HepG2 (cell line): ENCODE measurements around the gene FAM169A. TPM values are rescaled to one million over a fixed set of nuclear protein-coding genes. Genes with fewer than 3 reads are reported as not detected.
A peak's percentile ranks its signal among the peaks of the same experiment; 100 is the strongest.

Source experiments
- CAMTA2 ChIP-seq: sonication (generic); formaldehyde crosslinking; IDR thresholded peaks from 2 replicates; pipeline ENCODE4 v1.4.0; 2020; ENCODE audit warnings: mild to moderate bottlenecking, missing genetic modification reagents, borderline replicate concordance
- DPF2 ChIP-seq: sonication (generic); formaldehyde crosslinking; IDR thresholded peaks from 2 replicates; pipeline ENCODE4 v1.4.0; 2020; ENCODE audit warnings: mild to moderate bottlenecking, low read depth, missing genetic modification reagents, borderline replicate concordance
- IRF9 ChIP-seq: sonication (generic); formaldehyde crosslinking; IDR thresholded peaks from 2 replicates; pipeline ENCODE4 v1.8.0; 2022; ENCODE audit warnings: missing genetic modification reagents, mild to moderate bottlenecking, borderline replicate concordance
- KDM5A ChIP-seq: fragments of 200-600 bp; sonication (generic); IDR thresholded peaks from 2 replicates; pipeline ENCODE4 v1.7.0; 2018; ENCODE audit warnings: antibody characterized with exemption, mild to moderate bottlenecking, low read length, borderline replicate concordance
- KLF13 ChIP-seq: sonication (generic); formaldehyde crosslinking; IDR thresholded peaks from 2 replicates; pipeline ENCODE4 v1.4.0; 2020; ENCODE audit warnings: mild to moderate bottlenecking, missing genetic modification reagents
- LBX2 ChIP-seq: sonication (generic); formaldehyde crosslinking; IDR thresholded peaks from 2 replicates; pipeline ENCODE4 v1.5.0; 2020; ENCODE audit warnings: missing genetic modification reagents, mild to moderate bottlenecking, borderline replicate concordance
- NAIF1 ChIP-seq: sonication (generic); formaldehyde crosslinking; IDR thresholded peaks from 2 replicates; pipeline ENCODE4 v1.5.0; 2020; ENCODE audit warnings: mild to moderate bottlenecking, missing genetic modification reagents, borderline replicate concordance
- NCOA1 ChIP-seq: sonication (generic); formaldehyde crosslinking; IDR thresholded peaks from 2 replicates; pipeline ENCODE4 v1.9.0; 2021; ENCODE audit warnings: missing genetic modification reagents
- NR0B2 ChIP-seq: sonication (generic); formaldehyde crosslinking; IDR thresholded peaks from 2 replicates; pipeline ENCODE4 v1.4.0; 2020; ENCODE audit warnings: mild to moderate bottlenecking, missing genetic modification reagents
- NR2F2 ChIP-seq: IDR thresholded peaks from 2 replicates; pipeline ENCODE4 v1.6.1; 2012; ENCODE audit warnings: low read depth, inconsistent platforms, borderline replicate concordance
- PAWR ChIP-seq: sonication (generic); formaldehyde crosslinking; IDR thresholded peaks from 2 replicates; pipeline ENCODE4 v1.4.0; 2020; ENCODE audit warnings: missing genetic modification reagents, mild to moderate bottlenecking, borderline replicate concordance
- REXO4 ChIP-seq: sonication (generic); formaldehyde crosslinking; IDR thresholded peaks from 2 replicates; pipeline ENCODE4 v1.8.0; 2022; ENCODE audit warnings: missing genetic modification reagents, mild to moderate bottlenecking, borderline replicate concordance
- RFX5 ChIP-seq: IDR thresholded peaks from 2 replicates; pipeline ENCODE4 v1.6.1; 2011; ENCODE audit warnings: low read depth, low read length, improper control_type of control experiment
- SIN3B ChIP-seq: fragments of 150-350 bp; IDR thresholded peaks from 2 replicates; pipeline ENCODE4 v1.6.1; 2014; ENCODE audit warnings: low read length
- SKI ChIP-seq: fragments of 450-650 bp; IDR thresholded peaks from one replicate; pipeline ENCODE4 v1.6.1; 2018; ENCODE audit warnings: mild to moderate bottlenecking; ENCODE audit not compliant: partially characterized antibody
- THYN1 ChIP-seq: sonication (generic); formaldehyde crosslinking; IDR thresholded peaks from 2 replicates; pipeline ENCODE4 v1.8.1; 2023; ENCODE audit warnings: low read depth, mild to moderate bottlenecking, moderate library complexity, missing genetic modification reagents, borderline replicate concordance
- ZFAT ChIP-seq: sonication (generic); formaldehyde crosslinking; conservative IDR thresholded peaks from 2 replicates; pipeline ENCODE4 v1.8.1; 2023; ENCODE audit warnings: missing genetic modification reagents, inconsistent platforms
- ZNF292 ChIP-seq: sonication (generic); formaldehyde crosslinking; IDR thresholded peaks from 2 replicates; pipeline ENCODE4 v1.8.1; 2022; ENCODE audit warnings: mild to moderate bottlenecking, low read depth, missing genetic modification reagents, borderline replicate concordance
- ZNF34 ChIP-seq: sonication (generic); formaldehyde crosslinking; IDR thresholded peaks from 2 replicates; pipeline ENCODE4 v1.4.0; 2020; ENCODE audit warnings: mild to moderate bottlenecking, missing genetic modification reagents, borderline replicate concordance
- ZNF446 ChIP-seq: sonication (generic); formaldehyde crosslinking; IDR thresholded peaks from 2 replicates; pipeline ENCODE4 v1.5.0; 2020; ENCODE audit warnings: mild to moderate bottlenecking, missing genetic modification reagents
- ZNF549 ChIP-seq: sonication (generic); formaldehyde crosslinking; IDR thresholded peaks from 2 replicates; pipeline ENCODE4 v1.5.0; 2020; ENCODE audit warnings: missing genetic modification reagents
- ZNF761 ChIP-seq: sonication (generic); formaldehyde crosslinking; conservative IDR thresholded peaks from 2 replicates; pipeline ENCODE4 v1.4.0; 2020; ENCODE audit warnings: mild to moderate bottlenecking, missing genetic modification reagents
- ZNF766 ChIP-seq: sonication (generic); formaldehyde crosslinking; IDR thresholded peaks from 2 replicates; pipeline ENCODE4 v1.5.0; 2020; ENCODE audit warnings: missing genetic modification reagents, borderline replicate concordance
- ZNF772 ChIP-seq: sonication (generic); formaldehyde crosslinking; IDR thresholded peaks from 2 replicates; pipeline ENCODE4 v1.5.0; 2020; ENCODE audit warnings: mild to moderate bottlenecking, missing genetic modification reagents
- ZNF775 ChIP-seq: sonication (generic); formaldehyde crosslinking; IDR thresholded peaks from 2 replicates; pipeline ENCODE4 v1.4.0; 2020; ENCODE audit warnings: missing genetic modification reagents, mild to moderate bottlenecking, moderate library complexity, borderline replicate concordance
- ZNF776 ChIP-seq: sonication (generic); formaldehyde crosslinking; IDR thresholded peaks from 2 replicates; pipeline ENCODE4 v1.4.0; 2020; ENCODE audit warnings: mild to moderate bottlenecking, missing genetic modification reagents
- ZNF781 ChIP-seq: sonication (generic); formaldehyde crosslinking; IDR thresholded peaks from 2 replicates; pipeline ENCODE4 v1.5.1; 2020; ENCODE audit warnings: borderline replicate concordance, mild to moderate bottlenecking, missing genetic modification reagents; ENCODE audit errors: not compliant biosample characterization
- polyA plus RNA-seq, 8 experiments: library from polyadenylated mRNA; depleted of rRNA in 3 of 8; stranded (reverse) in 7 of 8; unstranded in 1 of 8; fragments of >200 nt; fragmentation: Illumina TruSeq in 4 of 8; extraction: Trizol in 4 of 8; gene quantifications; 2 replicates each; pipeline versions ENCODE4 v1.2.1 to v1.2.3, GENCODE V29; 2011 to 2016; ENCODE audit warnings: low read depth in 4 of 8, missing spikeins in 1 of 8, mixed read lengths in 1 of 8; ENCODE audit not compliant: insufficient read depth in 1 of 8
- total RNA-seq, 5 experiments: library from RNA; depleted of rRNA; stranded (reverse); fragments of >200 nt; fragmentation: Illumina TruSeq; extraction: Trizol; gene quantifications; 2 replicates each; pipeline ENCODE4 v1.2.3, GENCODE V29; 2016; ENCODE audit warnings: low read depth in 1 of 5
- TF ChIP-seq, protein P1 (sequence below): sonication (generic); formaldehyde crosslinking; IDR thresholded peaks from 2 replicates; pipeline ENCODE4 v1.9.0; 2022; ENCODE audit warnings: missing genetic modification reagents, mild to moderate bottlenecking, borderline replicate concordance

Gene FAM169A
- total and polyA plus RNA-seq, 2 of the 13 experiments (the other 11 are each of a cell fraction or from before 2014, with no cell fraction given), result 21.1 to 110 TPM

DNA sequence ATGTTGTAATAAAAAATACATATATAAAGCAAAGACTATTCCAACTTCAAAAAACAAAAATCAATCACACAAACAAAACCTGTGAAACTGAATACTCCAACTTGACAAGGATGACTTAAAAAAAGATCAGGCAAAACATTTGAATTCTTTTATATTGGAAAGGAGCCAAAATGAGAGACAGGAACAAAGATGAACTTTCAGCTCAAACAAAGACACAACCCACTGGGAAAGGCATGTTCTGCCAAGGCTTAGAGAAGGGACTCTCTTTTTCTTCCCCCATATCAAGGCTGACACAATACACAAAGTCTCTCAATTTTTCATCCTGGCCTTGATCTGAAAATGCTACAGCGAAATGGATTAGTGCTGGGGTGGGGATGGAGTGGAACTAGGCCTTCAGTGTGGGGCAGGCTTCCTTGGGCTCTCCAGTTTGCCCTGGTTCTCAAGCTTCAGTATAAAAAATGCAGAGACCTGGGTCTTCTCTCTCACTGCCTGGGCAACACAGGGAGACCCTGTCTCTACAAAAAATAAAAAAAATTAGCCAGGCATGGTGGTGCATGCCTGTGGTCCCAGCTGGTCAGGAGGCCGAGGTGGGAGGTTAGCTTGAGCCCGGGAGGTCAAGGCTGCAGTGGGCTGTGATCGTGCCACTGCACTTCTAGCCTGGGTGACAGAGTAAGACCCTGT, 11.6 kb upstream of the FAM169A start (continued):
- TF ChIP-seq ZNF772 (CRISPR knock-in tag) (no peak), ZNF761 (CRISPR knock-in tag) (no peak), THYN1 (no peak), KDM5A (no peak), ZNF34 (CRISPR knock-in tag) (no peak), SKI (no peak), REXO4 (no peak), DPF2 (CRISPR knock-in tag) (no peak; the same call in 1 of the 2 replicates), IRF9 (CRISPR knock-in tag) (no peak), ZNF776 (CRISPR knock-in tag) (no peak), PAWR (no peak), ZNF549 (CRISPR knock-in tag) (no peak), SIN3B (no peak), CAMTA2 (no peak), KLF13 (CRISPR knock-in tag) (no peak), ZNF781 (CRISPR knock-in tag) (no peak), ZFAT (CRISPR knock-in tag) (no peak), LBX2 (CRISPR knock-in tag) (no peak), ZNF292 (CRISPR knock-in tag) (no peak), ZNF446 (CRISPR knock-in tag) (no peak), NCOA1 (CRISPR knock-in tag) (no peak), NR0B2 (CRISPR knock-in tag) (no peak), ZNF766 (no peak), ZNF775 (CRISPR knock-in tag) (no peak), RFX5 (no peak), NAIF1 (no peak; the same call in 1 of the 2 replicates), NR2F2 (peak; percentile 56)
- TF ChIP-seq, protein P1, sequence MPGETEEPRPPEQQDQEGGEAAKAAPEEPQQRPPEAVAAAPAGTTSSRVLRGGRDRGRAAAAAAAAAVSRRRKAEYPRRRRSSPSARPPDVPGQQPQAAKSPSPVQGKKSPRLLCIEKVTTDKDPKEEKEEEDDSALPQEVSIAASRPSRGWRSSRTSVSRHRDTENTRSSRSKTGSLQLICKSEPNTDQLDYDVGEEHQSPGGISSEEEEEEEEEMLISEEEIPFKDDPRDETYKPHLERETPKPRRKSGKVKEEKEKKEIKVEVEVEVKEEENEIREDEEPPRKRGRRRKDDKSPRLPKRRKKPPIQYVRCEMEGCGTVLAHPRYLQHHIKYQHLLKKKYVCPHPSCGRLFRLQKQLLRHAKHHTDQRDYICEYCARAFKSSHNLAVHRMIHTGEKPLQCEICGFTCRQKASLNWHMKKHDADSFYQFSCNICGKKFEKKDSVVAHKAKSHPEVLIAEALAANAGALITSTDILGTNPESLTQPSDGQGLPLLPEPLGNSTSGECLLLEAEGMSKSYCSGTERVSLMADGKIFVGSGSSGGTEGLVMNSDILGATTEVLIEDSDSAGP (CRISPR knock-in tag), result no peak
